Neural crest cell (in vitro differentiated cells): ENCODE results near the gene TMPRSS2. TPM values are rescaled to one million over a fixed set of nuclear protein-coding genes. Genes with fewer than 3 reads are reported as not detected.
A peak's percentile ranks its signal among the peaks of the same experiment; 100 is the strongest.

ENCODE experiments used
- DNase-seq: peaks from one replicate; pipeline ENCODE4 v3.0.0; 2021; ENCODE audit warnings: low read depth, mixed read lengths, low spot score
- H3K27ac Mint-ChIP-seq: one replicate; pipeline ENCODE4 v1.8.0; 2021; ENCODE audit warnings: mild to moderate bottlenecking, mixed read lengths; ENCODE audit not compliant: unreplicated experiment
- H3K27me3 Mint-ChIP-seq: 2 replicates; pipeline ENCODE4 v1.8.0; 2021; ENCODE audit warnings: low read depth, mild to moderate bottlenecking, mixed read lengths
- H3K36me3 Mint-ChIP-seq: 2 replicates; pipeline ENCODE4 v1.8.0; 2021; ENCODE audit warnings: low read depth, mild to moderate bottlenecking, mixed read lengths
- H3K4me1 Mint-ChIP-seq: 2 replicates; pipeline ENCODE4 v1.8.0; 2021; ENCODE audit warnings: mixed read lengths
- H3K4me3 Mint-ChIP-seq: one replicate; pipeline ENCODE4 v1.8.0; 2021; ENCODE audit warnings: mild to moderate bottlenecking, mixed read lengths
- H3K9me3 Mint-ChIP-seq: 2 replicates; pipeline ENCODE4 v1.8.0; 2021; ENCODE audit warnings: mixed read lengths
- total RNA-seq: library from RNA; stranded (reverse); gene quantifications from 2 replicates; pipeline ENCODE4 v1.2.1, GENCODE V29; 2021
- TF ChIP-seq, protein P1 (sequence below): fragments of 200-600 bp; sonication (generic); conservative IDR thresholded peaks from 2 replicates; pipeline ENCODE4 v1.5.0; 2021; ENCODE audit warnings: antibody characterized with exemption, mild to moderate bottlenecking

The TMPRSS2 gene
- total RNA-seq, 1 donor from 2014 or later, result not detected

DNA sequence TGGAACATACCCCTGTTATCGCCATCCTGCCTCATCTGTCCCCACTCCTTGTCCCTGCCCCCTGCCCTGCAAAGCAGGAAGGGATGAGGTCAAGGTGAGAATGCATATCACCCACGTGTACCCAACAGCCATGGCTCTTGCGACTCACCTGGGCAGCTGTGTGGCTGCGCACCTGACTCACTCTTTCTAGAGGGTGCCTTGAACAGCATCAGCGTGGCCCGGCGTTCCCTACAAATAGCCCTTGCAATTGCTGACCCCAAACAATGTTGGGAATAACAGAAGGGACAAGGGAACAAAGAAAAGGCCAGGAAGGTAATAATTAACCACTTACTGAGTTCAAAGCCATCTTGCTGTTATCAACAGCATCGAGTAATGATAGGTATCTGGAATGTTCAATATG, 10.2 kb downstream of the TMPRSS2 start:
- Mint-ChIP-seq H3K36me3 (no peaks in the 10 kb centered on the region), H3K27me3 (peaks cover 42% of the 10 kb centered on the region), H3K4me3 (no peak overlapping the region), H3K4me1 (no peaks in the 10 kb centered on the region), H3K27ac (peak overlapping the region; percentile 58), H3K9me3 (no peaks in the 10 kb centered on the region)
- TF ChIP-seq, protein P1, sequence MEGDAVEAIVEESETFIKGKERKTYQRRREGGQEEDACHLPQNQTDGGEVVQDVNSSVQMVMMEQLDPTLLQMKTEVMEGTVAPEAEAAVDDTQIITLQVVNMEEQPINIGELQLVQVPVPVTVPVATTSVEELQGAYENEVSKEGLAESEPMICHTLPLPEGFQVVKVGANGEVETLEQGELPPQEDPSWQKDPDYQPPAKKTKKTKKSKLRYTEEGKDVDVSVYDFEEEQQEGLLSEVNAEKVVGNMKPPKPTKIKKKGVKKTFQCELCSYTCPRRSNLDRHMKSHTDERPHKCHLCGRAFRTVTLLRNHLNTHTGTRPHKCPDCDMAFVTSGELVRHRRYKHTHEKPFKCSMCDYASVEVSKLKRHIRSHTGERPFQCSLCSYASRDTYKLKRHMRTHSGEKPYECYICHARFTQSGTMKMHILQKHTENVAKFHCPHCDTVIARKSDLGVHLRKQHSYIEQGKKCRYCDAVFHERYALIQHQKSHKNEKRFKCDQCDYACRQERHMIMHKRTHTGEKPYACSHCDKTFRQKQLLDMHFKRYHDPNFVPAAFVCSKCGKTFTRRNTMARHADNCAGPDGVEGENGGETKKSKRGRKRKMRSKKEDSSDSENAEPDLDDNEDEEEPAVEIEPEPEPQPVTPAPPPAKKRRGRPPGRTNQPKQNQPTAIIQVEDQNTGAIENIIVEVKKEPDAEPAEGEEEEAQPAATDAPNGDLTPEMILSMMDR, result no peak
- no peak for DNase-seq

GRCh38 chr21:41497008-41497407, 10.9 kb downstream of the TMPRSS2 start:
- Mint-ChIP-seq H3K27ac (no peak overlapping the region), H3K4me1 (no peaks in the 10 kb centered on the region), H3K36me3 (no peaks in the 10 kb centered on the region), H3K9me3 (no peaks in the 10 kb centered on the region), H3K4me3 (no peak overlapping the region), H3K27me3 (peaks cover 34% of the 10 kb centered on the region)
- DNase-seq, result no peak
- TF ChIP-seq, protein P1, result no peak

DNA sequence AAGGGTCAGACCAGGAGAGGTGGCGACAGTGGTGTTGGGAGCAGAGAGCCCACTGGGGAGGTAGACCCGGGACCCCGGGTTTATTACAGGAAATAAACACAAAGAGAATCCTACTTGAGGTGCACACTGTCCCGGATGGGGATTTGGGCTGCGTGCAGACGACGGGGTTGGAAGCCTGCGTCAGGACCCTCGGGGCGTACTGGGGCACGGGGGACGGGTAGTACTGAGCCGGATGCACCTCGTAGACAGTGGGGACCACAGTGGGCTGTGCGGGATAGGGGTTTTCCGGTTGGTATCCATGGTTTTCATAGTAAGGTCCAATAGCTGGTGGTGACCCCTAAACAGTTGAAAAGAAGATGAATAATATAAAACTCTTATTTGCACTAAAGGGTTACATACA, 13.7 kb downstream of the TMPRSS2 start:
- H3K4me3 Mint-ChIP-seq, result no peak overlapping the region
- TF ChIP-seq, protein P1, result no peak
- H3K9me3 Mint-ChIP-seq, result no peaks in the 10 kb centered on the region
- H3K4me1 Mint-ChIP-seq, result no peaks in the 10 kb centered on the region
- no peaks in the 10 kb centered on the region for H3K36me3 Mint-ChIP-seq
- H3K27me3 Mint-ChIP-seq, result peaks cover 11% of the 10 kb centered on the region
- no peak for DNase-seq
- no peak overlapping the region for H3K27ac Mint-ChIP-seq

- peaks cover 9% of the 10 kb centered on the region for H3K4me1 Mint-ChIP-seq
- no peaks in the 10 kb centered on the region for H3K36me3 Mint-ChIP-seq
- DNase-seq, result no peak
- TF ChIP-seq, protein P1, result no peak
- no peaks in the 10 kb centered on the region for H3K27me3 Mint-ChIP-seq
- no peaks in the 10 kb centered on the region for H3K9me3 Mint-ChIP-seq
- H3K27ac Mint-ChIP-seq, result no peak overlapping the region
- no peak overlapping the region for H3K4me3 Mint-ChIP-seq
Observed at GRCh38 chr21:41491412-41491811, 16.5 kb downstream of the TMPRSS2 start.

DNA sequence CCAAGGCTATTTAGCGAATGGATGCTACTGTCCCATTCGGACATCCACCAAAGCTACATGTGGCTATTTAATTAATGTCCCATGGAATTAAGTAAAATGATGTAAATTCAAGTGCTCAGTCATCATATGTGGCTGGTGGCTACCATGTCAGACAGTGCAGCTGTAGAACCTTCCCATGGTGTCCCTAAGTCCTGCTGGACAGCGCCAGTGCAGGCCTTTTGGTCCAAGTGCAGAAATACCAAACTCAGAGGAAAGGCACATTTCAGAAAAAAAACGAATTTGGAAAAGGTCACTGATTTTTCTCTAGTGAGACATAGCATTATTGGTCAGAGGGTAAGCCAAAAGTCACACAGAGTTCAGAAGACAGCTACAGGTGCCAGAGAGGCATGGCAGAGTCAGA, 17.6 kb downstream of the TMPRSS2 start:
- H3K27me3 Mint-ChIP-seq, result no peaks in the 10 kb centered on the region
- H3K9me3 Mint-ChIP-seq, result no peaks in the 10 kb centered on the region
- H3K4me3 Mint-ChIP-seq, result no peak overlapping the region
- TF ChIP-seq, protein P1, result no peak
- H3K36me3 Mint-ChIP-seq, result no peaks in the 10 kb centered on the region
- no peak overlapping the region for H3K27ac Mint-ChIP-seq
- DNase-seq, result no peak
- H3K4me1 Mint-ChIP-seq, result peaks cover 10% of the 10 kb centered on the region

- H3K4me1 Mint-ChIP-seq, result peaks cover 10% of the 10 kb centered on the region
- no peak overlapping the region for H3K27ac Mint-ChIP-seq
- H3K27me3 Mint-ChIP-seq, result no peaks in the 10 kb centered on the region
- TF ChIP-seq, protein P1, result no peak
- no peaks in the 10 kb centered on the region for H3K36me3 Mint-ChIP-seq
- DNase-seq, result no peak
- no peak overlapping the region for H3K4me3 Mint-ChIP-seq
- no peaks in the 10 kb centered on the region for H3K9me3 Mint-ChIP-seq
Observed at GRCh38 chr21:41489329-41489728, 18.6 kb downstream of the TMPRSS2 start.
